NCI-H345 (cell line): ENCODE data around the gene TNNC2.
"Not testable (repeated sequence)": the region's sequence is repeated elsewhere in the genome, so short reads cannot be mapped to it uniquely, and the experiment has no call there.

Experiments used
- DNase-seq: peaks from one replicate; lab custom pipeline; 2025; lab: John Stamatoyannopoulos, UW

The TNNC2 gene

DNA sequence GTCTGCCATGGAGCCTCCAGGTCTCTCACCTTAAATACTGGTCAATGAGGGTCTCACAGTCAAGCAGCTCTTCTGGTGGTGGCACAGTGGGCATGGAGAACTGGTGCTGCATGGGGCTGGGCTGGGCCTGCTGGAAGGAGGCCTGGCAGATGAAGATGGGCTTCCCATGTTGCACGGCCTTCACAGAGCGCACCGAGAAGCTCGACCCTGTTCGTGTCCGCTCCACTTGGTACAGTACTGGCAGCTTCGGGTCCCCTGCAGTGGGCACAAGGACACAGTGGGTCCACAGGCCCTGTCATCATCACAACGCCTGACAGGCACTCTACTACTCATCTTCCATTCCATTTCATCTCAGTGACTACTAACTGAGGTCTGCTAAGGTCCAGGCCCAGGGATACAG is 21.3 kb upstream of the TNNC2 start:
- DNase-seq, result no peak

DNA sequence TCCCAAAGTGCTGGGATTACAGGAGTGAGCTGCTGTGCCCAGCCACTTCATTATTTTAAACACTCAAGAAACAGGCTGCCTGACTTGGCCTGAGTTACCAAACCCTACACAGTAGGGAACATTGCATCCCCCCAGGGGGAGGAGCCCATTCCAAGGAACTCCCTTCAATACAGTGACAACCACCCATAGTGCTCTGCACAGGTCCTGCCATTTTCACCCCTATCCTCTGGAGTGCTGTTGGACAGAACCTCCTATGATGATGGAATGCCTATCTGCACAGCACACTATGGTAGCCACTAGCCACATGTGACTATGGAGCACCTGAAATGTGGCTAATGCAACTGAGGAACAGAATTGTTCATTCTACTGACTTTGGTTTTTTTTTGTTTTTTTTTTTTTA is 18.3 kb upstream of the TNNC2 start:
- no peak for DNase-seq

DNA sequence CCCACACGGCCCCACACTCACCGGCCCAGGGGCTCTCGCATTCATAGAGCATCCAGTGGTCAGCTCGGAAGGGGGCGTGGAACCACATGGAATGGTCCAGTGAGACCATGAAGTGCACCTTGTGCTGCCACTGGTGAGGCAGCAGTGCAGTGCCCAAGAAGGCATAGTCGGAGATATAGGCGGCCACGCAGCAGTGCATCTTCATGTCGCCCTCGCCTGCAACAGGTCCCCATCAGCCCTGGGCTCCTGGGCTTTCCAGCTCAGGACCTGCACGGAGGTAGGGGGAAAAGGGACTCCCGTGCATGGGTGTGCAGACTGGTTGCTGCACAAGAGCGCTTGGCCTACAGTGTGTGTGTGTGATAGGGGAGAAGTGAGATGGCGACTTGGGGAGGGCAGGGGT is 16.4 kb upstream of the TNNC2 start:
- DNase-seq, result no peak

DNA sequence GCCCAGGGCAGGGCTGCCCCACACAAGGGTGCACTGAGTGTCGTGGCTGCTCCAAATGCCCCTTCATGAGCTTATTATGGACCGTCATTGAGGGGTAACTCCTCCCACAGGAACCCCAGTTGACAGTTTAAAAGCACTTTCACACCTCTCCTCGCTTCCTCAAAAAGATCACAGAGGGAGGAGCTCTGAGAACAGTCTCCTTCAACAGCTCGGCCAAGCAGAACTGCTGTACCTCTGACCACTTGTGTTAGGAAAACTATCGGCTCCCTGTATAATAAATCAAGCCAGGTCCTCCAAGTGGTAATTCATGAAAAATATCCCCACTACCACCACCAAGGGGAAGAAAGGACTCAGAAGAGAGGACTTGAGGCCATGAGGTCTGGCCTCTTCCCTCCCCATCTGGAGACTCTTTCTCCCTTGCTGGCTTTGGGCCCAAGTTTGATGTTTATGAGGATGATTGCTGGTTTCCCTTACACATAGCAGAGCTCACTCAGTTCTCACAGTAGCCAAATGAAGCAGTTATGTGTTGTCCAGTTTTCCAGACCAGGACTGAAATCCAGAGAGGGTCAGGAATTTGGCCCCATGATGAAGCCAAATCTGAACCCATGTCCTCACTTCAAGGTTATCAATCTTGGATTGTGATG is 15.2 kb upstream of the TNNC2 start:
- no peak for DNase-seq

DNA sequence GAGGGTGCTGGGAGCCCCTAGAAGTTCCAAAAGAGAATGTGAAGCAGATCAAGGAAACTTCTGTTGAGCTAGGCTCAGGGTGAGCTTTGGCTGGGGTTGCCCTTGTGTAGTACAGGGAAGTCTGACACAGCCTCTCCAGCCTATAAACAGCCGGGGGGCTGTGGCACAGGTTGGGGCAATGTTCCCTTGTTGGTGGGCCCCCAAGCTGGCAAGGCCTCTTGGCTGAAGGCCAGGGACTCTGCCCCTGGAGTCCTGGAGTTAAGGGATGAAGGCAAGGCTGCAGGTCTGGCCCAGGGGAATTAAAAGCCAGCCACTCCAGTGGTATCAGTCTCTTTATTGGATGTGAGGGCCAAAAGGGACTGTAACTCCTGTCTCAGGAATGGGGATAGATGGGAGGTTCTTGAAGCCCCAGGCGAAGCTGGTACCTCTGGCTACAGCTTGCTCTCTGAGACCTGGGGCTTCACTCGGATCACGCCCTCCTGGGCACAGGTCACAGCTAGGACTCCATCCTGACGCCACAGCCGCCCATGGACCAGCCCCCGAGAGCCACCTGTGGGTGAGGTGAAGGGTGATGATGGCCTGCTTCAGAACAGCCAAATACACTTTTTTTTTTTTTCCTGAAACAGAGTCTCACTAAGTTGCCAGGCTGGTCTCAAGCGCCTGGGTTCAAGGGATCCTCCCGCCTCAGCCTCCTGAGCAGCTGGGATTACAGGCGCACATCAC is 14.5 kb upstream of the TNNC2 start:
- DNase-seq, result no peak

DNA sequence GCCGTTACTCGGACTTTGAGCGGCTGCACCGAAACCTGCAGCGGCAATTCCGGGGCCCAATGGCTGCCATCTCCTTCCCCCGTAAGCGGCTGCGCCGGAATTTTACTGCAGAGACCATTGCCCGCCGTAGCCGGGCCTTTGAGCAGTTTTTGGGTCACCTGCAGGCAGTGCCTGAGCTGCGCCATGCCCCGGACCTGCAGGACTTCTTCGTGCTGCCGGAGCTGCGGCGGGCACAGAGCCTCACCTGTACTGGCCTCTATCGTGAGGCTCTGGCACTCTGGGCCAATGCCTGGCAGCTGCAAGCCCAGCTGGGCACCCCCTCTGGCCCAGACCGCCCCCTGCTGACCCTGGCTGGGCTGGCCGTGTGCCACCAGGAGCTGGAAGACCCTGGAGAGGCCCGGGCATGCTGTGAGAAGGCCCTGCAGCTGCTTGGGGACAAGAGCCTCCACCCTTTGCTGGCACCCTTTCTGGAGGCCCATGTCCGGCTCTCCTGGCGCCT is 13.6 kb upstream of the TNNC2 start:
- DNase-seq, result no peak

DNA sequence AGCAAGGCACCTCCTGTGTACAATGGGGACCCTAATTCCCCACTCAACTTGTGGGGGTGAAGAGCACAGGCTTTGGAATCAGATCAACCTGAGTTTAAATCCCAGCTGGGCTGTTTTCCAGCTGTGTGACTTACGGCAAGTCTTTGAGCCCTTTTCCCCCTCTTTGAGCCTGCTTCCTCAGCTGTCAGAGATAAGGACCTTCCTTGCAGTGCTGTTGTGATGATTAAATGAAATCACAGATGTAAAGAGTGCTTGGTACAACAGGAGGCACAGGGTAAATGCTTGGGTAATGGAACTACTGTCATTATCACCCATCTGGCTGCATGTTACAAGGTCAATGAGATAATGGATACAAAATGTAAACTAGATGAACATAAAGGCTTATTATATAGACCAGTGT is 9.7 kb upstream of the TNNC2 start:
- DNase-seq, result no peak

DNA sequence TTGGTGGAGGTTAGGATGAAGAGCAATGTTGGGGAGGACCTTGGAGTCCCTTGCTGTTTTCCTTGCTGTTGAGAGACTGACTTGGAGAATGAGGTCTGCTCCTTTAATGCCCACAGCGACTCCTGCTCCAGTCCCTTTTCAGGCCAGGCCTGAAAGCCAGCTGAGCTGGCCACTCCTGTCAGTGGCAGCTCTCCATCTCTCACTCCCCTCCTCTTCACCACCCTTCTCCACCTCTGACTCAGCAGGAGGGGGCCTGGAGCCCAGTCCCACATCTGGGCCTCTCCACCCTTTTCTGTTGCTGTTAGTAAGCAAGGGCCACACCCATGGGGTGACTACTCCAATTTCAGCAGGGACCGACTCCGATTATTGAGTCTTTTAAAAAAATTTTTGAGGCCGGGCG is 8.7 kb upstream of the TNNC2 start:
- DNase-seq, result no peak

DNA sequence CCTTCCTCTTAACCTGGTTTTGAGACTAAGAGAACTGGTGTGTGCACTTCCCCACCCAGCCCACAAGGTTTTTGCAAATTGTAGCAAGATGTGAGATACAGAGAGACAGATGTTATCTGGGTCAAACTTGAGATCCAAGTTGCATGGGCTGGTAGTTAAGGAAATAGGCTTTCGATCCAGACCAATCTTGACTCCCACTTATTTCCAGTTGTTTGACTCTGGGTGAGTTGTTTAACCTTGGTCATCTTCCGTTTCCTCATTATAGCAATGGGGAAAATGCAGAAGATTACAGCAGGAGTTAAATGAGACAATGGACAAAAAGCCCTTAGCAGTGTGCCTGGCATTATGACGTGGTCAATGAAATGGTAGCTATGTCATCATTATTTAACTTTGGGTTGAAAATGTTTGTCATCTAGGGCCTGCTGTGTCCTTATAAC is 8.2 kb upstream of the TNNC2 start:
- no peak for DNase-seq

DNA sequence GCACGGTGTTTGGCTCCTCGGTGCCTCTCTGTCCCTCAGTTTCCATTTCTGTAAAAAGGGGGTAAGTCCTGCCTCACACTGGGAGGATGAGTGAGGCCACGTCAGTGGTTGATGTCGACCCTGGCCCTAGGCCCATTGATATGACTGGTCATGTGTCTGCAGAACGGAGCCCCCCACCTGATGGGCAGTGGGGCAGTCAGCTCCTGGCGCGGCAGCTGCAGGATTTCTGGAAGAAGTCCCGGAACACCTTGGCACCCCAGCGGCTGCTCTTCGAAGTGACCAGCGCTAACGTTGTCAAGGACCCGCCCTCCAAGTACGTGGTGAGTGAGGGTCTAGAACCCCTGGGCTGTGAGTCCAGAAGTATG is 7.7 kb upstream of the TNNC2 start:
- DNase-seq, result no peak

DNA sequence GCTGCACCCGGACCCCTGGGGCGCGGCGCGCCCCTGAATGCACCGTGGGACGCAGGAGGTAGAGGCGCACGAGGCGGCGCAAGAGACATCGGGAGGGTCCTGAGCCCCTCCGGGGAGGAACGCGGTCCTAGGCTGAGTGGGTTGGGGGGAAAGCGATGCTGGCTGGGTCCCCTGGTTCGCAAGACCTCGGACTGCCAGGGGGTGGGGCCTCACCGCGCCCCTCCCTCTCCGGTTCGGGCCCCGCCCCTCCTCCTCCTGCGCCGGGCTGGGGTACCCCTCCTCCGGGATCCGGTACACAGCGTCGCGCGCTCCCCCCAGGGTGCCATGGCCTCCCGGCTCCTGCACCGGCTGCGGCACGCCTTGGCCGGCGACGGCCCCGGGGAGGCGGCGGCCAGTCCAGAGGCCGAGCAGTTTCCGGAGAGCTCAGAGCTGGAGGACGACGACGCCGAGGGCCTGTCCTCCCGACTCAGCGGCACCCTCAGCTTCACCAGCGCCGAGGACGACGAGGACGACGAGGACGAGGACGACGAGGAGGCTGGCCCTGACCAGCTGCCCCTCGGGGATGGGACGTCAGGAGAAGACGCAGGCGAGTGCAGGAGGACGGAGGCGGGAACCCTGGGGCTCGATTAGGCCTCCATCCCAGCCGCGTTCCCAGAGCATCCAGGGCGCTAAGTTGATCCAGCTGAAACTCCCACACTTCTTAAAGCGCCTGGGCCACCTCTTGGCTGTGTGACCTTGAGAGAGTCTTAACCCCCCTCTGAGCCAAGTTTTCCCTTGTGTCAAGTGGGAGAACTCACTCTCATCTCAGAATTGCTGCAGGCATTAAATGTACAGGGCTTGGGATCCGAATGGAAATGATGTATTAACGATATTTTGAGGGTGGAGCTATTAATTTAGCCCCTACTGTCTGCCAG is 7.0 kb upstream of the TNNC2 start:
- DNase-seq, result peak; percentile 81

DNA sequence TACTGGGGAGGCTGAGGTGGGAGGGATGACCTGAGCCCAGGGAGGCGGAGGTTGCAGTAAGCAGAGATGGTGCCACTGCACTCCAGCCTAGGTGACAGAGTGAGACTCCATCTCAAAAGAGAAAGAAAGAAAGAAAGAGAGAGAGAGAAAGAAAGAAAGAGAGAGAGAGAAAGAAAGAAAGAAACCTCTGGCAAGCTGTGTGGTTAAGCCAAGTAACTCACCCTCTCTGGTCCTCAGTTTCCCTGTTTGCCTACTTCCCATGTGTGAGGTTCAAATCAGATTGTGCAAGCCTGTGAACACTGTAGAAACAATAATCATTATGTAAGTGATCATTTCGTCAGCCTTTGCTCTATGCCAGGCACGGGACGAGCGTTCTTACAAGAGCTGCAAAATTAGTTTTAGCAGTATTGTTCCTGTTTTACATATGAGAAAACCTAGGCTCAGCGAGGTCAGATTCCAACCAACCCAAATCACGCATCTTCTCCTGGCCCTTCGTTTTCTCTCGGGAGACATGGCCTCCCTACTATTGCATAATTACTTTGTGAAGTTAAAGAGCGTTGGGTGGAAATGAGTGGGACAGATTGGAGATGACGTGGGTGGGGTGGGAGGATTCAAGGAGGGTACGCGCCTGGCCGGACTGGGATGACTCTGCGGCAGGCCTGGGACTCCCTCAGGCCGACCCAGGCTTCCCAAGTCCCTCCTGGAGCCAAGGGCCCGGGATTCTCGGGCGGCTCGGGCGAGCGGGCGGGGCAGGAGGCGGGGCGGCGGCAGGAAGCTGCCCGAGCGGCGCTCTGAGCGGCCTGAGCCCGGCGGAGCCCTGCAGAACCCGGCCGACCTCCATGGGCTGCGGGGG is 6.1 kb upstream of the TNNC2 start, which contains the start of gene SNX21:
SNX21 (plus strand) TSS at position 770 of the 853 bp plus-strand sequence. CDS start 121 bp downstream, outside the sequence.
- peak; percentile 74 for DNase-seq

DNA sequence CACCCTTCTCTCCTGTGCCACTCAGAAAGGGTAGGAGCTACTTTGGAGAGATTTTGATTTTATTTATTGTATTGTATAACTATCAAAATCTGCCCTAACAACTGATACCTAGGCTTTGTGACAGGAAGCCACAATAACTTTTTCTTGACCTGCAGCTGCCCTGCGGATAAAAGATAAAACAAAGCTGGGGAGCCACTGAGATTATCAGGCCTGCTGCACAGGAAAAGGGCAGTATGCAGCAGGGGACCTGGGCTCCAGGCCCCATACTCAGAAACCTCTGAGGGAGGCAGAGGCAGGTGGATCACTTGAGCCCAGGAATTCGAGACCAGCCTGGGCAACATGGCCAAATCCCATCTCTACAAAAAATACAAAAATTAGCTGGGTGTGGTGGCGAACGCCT is 5.5 kb upstream of the TNNC2 start:
- DNase-seq, result no peak

DNA sequence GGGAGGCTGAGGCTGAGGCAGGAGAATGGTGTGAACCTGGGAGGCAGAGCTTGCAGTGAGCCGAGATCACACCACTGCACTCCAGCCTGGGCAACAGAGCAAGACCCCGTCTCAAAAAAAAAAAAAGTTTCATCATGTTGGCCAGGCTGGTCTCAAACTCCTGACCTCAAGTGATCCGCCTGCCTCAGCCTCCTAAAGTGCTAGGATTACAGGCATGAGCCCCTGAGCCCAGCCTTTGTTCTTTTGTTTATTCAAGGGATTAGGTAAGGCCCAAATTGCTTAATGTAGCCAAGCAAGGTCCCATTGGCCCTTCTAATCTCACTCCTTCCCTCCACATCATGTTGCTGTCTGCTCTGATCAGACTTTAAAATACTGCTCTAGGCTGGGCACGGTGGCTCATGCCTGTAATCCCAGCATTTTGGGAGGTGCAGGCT is 2.6 kb upstream of the TNNC2 start:
- DNase-seq, result not testable (repeated sequence)

DNA sequence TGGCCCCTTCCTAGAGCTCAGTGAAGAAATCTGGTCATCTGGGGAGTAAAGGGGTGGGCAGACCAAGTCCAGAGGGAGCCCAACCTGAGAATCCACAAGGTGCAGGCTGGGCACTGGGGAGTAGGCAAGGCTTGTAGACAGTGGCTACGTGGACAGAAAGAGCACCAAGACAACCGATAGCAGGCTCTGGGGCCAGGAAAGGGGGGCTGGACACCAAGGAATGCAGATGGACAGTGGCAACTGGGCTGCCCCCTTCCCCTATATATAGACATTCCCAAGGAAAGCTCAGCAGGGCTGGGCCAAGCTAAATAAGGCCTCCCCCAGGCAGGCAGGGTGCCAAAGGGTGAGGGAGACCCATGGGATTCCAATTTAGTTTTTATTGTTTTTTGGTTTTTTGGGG is 1.5 kb upstream of the TNNC2 start:
- DNase-seq, result no peak

DNA sequence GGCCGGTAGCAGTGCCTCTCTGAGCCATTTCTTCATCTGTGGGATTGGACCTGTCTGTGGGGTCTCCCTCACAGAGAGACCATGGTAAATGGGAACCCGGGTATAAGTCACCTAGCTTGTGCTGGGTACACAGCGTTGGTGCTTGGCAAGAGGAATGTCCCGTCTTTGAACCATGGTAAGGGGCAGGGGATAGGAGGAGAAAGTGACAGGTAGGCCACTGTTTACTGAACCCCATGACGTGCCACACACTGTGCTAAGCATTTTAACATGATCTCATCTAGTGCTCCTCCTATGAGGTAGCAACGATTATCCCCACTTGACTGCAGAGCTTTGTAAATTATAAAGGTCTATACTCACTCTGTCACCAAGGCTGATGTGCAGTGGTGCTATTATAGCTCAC is 600 bp upstream of the TNNC2 start:
- DNase-seq, result no peak

DNA sequence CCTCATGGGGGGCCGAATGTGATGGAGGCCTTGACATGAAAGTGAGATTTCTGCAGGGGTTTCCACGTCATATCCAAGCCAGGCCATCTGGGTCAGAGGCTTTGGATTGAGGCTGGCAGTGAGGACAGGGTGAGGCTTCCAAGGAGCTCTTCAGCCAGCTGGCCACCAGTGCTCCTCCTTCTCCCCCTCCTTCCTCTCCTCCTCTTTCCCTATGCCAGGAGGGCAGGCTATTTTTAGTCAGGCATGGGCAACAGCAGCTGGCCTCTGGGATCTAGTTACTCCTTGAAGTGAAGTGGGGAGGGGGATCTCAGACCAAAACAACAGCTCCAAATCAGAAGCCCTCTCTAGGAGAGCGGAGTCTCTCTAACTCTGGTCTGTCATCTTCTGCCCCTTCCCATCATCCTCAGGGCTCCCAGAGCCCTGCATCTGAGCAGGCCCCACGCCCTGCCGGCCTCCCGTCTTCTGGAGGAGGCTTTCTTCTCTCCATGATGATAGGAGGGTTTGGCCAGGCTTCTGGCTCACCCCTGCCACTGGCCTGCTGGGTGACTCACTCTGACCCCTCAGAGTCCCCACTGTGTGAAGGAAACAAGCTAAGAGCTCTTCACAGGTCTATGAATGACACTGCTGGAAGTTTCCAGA is 612 bp downstream of the TNNC2 start:
- DNase-seq, result no peak

DNA sequence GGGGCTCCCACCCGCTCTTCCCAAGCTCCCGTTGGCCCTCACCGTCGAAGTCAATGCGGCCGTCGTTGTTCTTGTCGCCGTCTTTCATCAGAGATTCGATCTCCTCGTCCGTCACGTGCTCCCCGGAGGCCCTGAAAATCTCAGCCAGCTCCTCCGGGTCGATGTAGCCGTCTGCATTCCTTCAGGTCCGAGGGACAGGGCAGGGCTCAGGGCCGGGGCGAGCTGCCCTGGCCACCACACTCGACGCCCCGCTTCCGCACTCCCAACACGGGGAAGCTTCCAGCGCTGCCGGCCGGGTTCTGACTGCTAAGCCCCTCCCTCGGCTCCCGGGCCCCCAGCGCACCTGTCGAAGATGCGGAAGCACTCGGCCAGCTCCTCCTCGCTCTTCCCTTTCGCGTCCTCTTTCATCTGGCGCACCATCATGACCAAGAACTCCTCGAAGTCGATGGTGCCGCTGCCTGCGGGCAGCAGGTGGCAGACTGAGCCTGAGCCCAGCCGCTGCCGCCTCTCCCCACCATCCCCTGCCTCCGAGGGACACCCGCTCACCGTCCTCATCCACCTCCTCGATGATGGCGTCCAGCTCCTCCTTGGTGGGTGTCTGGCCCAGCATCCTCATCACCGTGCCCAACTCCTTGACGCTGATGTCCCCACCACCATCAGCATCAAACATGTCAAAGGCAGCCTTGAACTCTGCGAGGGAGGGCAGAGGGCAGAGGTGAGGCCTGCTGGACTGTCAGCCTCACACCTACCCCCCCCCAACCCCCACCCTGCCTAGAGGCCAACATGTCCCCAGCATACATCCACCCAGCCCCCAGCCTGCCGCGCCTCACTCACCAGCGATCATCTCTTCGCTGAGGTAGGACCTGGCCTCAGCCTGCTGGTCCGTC is 2.9 kb downstream of the TNNC2 start:
- peak; percentile 9 for DNase-seq

DNA sequence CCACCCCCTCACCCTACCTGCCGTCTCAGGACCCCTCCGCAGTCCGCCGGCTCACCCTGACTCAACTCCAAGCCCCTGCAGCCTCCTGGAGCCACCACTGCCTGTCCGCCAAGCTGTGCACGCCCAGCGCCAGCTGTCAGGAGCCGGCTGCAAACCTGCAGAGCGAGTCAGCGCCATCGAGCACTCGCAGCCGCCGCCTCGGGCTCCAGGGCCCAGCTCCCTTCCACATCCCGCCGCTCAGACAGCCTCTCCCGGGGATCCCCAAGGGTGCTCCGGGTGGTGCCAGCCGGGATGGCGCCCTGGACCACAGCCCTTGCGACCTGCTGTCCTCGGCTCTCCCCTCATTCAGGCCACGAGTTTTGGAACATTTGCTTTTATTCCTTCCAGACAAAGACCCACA is 4.3 kb downstream of the TNNC2 start:
- DNase-seq, result peak; percentile 41

DNA sequence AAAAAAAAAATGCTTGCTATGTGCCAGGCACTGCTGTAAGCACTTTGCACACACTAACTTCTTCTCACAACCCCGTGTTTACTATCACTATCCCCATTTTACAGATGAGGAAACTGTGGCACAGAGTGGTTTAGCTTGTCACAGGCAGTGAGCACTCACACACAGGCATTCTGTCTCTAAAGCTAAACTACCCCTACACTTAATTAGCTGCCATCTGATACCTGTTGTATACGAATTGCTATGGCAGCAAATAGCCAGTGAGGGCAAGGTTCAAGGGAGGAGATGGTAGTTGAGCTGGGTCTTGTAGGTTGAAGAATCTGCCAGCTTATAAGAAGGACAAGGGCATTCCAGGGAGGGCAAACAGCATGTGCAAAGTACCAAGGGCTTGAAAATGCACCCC is 5.2 kb downstream of the TNNC2 start:
- no peak for DNase-seq
